GM12892 (cell line): ENCODE measurements around the gene NR3C2.

Experiments
- DNase-seq: peaks from one replicate; pipeline ENCODE4 v3.0.0; 2011; ENCODE audit not compliant: insufficient read length
- FAIRE-seq: peaks from 2 replicates; lab custom pipeline; 2011; peaks lifted over from hg19 to GRCh38; lab: Jason Lieb, UNC
- POLR2A ChIP-seq: IDR thresholded peaks from 2 replicates; pipeline ENCODE4 v1.6.1; 2011; ENCODE audit warnings: low read depth, low read length, control low read depth
- POLR2AphosphoS5 ChIP-seq: IDR thresholded peaks from 2 replicates; pipeline ENCODE4 v1.6.1; 2011; ENCODE audit warnings: low read depth, low read length, control low read depth
- TAF1 ChIP-seq: IDR thresholded peaks from 2 replicates; pipeline ENCODE4 v1.6.1; 2011; ENCODE audit warnings: low read depth, mild to moderate bottlenecking, control low read depth, low read length, borderline replicate concordance

NR3C2 gene

DNA sequence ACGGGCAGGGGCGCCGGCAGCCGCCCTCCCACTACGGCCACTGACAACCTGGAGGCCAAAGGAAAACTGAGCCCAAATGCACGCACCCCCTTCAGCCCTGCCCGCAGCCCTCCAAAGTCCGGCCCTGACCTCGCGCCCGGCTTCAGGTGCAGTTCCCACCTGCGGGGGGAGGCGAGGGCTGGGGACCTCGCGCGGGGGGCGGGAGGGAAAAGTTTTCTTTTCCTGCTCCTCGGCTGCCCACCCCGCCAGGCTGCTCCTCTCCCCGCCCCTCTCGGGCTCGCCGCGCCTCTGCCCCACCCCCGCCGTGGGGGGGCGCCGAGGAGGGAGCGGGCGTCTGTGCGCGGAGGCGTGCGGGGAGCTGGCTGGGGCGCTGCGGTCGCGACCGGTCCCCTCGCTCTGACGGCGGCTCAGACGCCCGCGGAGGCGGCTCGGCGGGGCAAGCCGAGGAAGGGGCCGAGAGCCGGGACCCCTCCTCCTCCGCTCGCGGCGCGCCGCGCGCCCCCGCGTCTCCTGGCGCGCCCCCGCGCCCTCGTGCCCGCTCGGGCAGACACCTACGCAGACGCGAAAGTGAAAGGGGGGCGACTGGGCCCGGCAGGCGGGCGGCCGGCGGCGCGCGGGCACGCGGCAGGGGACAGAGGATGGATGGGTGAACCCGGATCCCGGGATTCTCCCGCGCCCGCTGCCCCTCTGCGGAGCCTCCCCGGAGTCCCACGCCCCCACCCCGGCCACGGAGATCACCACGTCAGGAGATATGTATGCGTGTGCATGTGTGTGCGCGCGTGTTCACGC lies 3.1 kb upstream of the NR3C2 start:
- TF ChIP-seq TAF1 (no peak), POLR2A (no peak), POLR2AphosphoS5 (no peak)
- FAIRE-seq: no peak
- DNase-seq: peak; percentile 23

DNA sequence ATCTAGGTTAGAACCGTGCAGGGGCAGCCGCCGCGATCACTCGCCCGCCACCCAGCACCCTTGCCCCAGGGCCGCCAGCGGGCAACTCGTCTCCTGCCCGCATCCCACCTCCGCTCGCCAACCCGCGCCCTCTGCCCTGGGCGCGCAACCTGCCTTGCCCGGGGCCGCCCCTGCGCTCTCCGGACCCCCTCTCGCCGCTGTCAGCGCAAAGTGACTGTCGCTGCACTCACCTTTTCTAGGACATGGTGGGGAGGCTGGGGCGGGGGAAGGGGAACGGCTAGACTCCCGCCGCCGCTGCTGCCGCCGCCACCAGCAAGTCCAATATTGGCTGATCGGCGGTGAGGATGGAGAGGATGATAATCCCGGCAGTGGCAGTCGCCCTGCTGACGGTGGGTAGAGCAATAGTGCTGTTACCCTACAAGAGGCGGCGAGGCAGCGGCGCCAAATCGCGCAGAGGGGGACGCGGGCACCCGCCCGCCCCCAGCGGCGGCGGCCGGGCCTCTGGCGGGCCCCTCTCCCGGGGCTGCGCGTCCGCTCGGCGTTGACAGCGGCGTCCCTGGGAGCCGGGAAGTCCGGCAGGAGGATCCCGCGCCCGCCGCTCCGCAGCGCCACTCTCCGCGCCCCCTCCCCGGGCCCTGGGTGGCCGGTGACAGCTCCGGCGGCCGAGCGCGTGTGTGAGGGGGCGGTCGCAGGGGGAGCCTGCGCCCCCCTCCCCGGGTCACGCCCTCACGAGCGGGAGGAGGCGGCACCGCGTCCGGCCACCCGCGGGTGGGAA lies 2.3 kb upstream of the NR3C2 start:
- no peak for TF ChIP-seq TAF1
- TF ChIP-seq POLR2AphosphoS5: no peak
- no peak for TF ChIP-seq POLR2A
- FAIRE-seq (no peak), DNase-seq (peak; percentile 7)

DNA sequence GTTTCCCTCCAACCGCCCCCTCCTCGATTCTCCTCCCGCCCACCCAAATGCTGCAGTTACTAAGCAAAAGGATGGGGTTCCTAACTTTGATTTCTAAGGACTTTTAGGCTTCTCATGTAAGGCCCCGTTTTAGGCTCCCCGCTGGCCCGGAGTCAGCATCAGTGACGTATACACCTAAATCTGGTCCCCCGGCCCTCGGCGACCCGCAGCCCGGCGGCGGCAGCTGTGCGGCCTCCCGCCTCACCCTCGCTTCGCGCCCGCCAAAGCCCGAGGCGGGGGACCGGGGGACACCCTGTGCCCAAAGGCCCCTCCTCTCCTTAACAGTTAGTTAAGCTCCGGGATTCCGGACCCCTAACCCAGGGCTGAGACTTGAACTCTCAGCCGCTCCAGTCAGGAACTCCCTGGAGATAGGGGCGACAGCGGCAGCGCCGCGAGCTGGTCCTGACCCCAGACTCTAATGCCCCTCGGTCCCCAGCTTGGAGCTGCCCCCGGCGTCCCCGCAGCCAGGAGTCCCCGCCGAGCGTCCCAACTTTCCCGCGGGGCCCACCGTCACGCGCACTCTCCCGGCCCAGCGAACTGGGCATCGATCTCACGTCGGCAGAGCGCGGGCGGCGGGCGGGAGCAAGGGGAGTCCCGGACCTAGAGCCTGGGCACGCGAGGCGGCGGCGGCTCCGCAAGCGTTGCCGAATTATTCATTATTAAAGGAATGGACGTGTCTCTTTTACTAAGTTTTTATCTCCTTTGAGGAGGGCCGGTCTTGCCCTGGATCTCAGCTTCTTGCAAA lies 1.5 kb upstream of the NR3C2 start:
- TF ChIP-seq POLR2AphosphoS5: no peak
- no peak for TF ChIP-seq TAF1
- TF ChIP-seq POLR2A: no peak
- DNase-seq (peak; percentile 7), FAIRE-seq (no peak)

DNA sequence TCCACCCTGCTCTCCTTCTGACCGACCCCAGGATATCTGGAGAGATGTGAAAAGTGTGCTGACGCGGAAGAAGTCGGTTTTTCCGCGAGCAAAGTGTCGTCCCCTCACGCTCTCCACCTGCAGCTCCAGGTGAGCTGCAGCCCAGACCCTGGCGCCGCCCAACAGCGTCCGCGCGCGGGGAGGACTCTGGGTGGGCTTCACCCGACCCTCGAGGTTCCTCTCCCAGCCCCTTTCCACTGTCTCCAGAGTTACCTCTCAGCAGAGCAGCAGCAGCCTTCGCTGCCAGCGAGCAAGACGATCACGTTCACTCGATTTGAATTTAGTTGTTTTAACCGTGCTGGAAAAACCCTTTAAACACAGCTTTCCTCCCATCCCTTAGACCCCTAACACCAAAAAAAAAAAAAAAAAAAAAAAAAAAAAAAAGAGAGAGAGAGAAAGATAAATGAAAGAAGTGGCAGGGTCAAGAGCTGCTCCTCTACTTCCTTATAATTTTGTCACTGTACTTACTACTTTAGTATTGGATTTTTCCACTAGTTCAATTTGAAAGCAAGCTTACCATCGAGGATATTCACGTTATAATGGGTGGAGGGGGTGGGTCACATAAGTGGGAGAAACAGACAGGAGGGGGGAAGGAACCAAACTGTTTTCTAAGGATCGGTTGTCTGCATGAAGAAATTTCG lies 758 bp upstream of the NR3C2 start:
- DNase-seq (no peak), FAIRE-seq (peak; percentile 51)
- TF ChIP-seq POLR2AphosphoS5: no peak
- TF ChIP-seq TAF1: no peak
- no peak for TF ChIP-seq POLR2A

DNA sequence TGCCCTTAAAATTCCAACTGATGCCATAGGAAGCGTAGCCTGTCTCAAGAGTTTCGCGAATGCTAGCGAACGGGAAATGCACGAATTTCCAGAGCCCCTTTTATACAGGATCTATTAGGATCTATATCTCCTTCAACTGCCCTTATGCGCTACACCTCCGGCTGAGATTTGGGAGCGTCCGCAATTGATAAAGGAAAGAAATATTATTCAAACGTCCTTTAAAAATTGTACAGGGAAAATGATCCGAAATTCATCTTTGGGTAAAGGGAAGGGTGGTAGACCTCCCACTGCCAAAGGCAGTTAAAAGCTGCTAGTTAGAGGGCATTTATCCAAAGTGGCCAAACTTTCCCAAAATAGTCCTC lies 609 bp downstream of the NR3C2 start:
- peak; percentile 56 for FAIRE-seq
- TF ChIP-seq POLR2AphosphoS5: no peak
- no peak for TF ChIP-seq POLR2A
- TF ChIP-seq TAF1: no peak
- no peak for DNase-seq

DNA sequence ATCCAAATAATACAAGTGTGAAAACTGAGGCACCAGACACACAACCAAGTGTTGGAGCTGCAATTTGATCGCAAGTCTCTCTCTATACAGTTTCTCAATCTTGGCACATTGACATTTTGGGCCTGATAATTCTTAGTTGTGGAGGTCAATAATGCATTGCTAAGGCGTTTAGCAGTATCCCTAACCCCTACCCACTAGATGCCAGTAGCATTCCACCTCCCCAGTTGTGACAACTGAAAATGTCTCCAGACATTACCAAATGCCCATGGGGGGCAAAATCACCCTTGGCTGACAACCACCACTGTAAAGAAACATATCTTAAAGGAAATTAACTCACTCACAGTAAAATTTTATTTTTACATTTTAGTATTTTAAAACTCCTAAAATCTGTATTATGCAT lies 4.2 kb downstream of the NR3C2 start:
- FAIRE-seq (no peak), DNase-seq (no peak)
- no peak for TF ChIP-seq TAF1
- TF ChIP-seq POLR2A: no peak
- no peak for TF ChIP-seq POLR2AphosphoS5

DNA sequence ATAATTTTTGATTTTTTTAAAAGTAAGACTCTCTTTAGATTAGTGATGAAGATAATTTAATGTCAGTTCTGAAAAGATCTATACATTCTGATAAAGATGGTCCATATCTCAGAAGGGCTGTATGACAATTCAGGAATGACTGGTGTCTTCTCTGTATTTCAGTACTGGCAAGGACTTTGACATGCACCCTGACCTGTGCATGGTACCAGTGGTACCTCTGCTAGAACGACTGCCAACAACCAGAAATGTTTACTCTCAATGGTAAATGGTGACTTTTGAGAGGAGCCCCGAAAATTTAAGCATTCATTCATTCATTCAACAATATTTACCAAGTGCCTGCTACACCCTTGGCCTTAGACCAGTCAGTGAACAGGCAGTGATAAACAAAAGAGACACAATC lies 4.8 kb downstream of the NR3C2 start:
- no peak for DNase-seq
- FAIRE-seq: no peak

DNA sequence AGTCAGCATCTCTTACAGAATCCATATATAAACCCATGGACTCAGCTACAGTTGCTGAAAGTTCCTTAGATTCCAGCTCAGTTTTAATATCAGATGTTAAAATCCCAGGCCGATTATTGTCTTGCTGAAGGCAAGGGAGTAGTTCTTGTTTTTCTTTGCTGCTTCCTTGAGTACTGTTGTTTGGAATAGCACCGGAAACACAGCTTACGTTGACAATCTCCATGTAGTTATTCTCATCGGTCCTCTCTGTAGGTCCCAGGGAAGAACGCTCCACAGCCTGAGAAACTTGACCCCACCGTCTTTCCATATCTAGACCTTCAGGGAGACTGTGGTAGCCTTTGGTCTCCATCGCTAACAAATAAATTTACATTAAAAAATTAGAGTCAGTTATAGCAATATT lies 5.7 kb downstream of the NR3C2 start:
- FAIRE-seq: no peak
- no peak for DNase-seq
- TF ChIP-seq TAF1: no peak
- TF ChIP-seq POLR2A: no peak
- TF ChIP-seq POLR2AphosphoS5: no peak

More for the DNA sequence above, 4.8 kb downstream of the NR3C2 start:
- no peak for TF ChIP-seq TAF1
- TF ChIP-seq POLR2AphosphoS5: no peak
- no peak for TF ChIP-seq POLR2A

DNA sequence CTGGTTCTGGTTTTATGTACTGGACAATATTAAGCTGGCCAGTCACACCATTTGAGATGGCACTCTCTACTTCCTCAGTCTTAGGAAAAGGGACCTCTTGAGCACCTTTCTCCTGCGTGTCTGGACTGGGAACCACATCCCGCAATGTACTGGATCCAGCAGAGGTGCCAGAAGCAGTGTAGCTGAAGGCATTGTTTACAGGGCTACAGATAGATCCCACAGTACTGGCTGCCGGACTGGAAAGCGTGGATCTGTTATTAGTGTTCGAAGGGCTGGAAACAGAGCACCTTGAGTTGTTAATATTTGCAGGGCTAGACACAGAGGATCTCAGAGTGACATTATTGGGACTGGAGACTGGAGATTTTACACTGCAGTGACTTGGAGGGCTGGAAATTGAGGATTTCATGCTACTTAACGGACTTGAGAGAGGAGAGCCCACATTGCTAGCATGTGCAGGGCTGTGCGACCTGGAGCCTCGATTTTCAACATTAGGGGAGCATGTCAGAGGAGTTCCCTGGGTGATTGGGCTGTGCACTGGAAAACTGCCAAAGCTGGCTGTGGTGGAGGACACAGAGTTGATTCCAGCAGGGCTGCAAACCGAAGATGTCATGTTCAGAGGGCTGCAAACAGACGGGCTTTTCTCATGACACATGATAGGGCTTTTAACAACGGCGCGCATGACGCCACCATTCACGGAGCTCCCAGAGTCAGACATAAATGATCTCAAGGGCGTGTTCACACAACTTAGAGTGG lies 6.4 kb downstream of the NR3C2 start:
- no peak for TF ChIP-seq POLR2A
- TF ChIP-seq POLR2AphosphoS5: no peak
- TF ChIP-seq TAF1: no peak
- DNase-seq (no peak), FAIRE-seq (no peak)
